HL-60 (cell line): ENCODE results near the gene FCHSD2.

Source experiments
- CTCF ChIP-seq: IDR thresholded peaks from one replicate; pipeline ENCODE4 v1.5.1; 2011; ENCODE audit warnings: low read length, control low read depth, inconsistent platforms; ENCODE audit not compliant: insufficient read depth
- POLR2AphosphoS5 ChIP-seq: IDR thresholded peaks from 2 replicates; pipeline ENCODE4 v1.6.1; 2012; ENCODE audit warnings: low read depth
- TF ChIP-seq, protein P1 (sequence below): IDR thresholded peaks from 2 replicates; pipeline ENCODE4 v1.6.1; 2012; ENCODE audit warnings: low read depth; ENCODE audit not compliant: insufficient replicate concordance

GRCh38 chr11:73040046-73040445, 102.1 kb downstream of the FCHSD2 start:
- TF ChIP-seq CTCF (no peak), POLR2AphosphoS5 (no peak)
- TF ChIP-seq, protein P1, sequence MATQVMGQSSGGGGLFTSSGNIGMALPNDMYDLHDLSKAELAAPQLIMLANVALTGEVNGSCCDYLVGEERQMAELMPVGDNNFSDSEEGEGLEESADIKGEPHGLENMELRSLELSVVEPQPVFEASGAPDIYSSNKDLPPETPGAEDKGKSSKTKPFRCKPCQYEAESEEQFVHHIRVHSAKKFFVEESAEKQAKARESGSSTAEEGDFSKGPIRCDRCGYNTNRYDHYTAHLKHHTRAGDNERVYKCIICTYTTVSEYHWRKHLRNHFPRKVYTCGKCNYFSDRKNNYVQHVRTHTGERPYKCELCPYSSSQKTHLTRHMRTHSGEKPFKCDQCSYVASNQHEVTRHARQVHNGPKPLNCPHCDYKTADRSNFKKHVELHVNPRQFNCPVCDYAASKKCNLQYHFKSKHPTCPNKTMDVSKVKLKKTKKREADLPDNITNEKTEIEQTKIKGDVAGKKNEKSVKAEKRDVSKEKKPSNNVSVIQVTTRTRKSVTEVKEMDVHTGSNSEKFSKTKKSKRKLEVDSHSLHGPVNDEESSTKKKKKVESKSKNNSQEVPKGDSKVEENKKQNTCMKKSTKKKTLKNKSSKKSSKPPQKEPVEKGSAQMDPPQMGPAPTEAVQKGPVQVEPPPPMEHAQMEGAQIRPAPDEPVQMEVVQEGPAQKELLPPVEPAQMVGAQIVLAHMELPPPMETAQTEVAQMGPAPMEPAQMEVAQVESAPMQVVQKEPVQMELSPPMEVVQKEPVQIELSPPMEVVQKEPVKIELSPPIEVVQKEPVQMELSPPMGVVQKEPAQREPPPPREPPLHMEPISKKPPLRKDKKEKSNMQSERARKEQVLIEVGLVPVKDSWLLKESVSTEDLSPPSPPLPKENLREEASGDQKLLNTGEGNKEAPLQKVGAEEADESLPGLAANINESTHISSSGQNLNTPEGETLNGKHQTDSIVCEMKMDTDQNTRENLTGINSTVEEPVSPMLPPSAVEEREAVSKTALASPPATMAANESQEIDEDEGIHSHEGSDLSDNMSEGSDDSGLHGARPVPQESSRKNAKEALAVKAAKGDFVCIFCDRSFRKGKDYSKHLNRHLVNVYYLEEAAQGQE, result no peak
